ENCODE data around the gene PI4KB.

Gene PI4KB

GRCh38 chr1:151311011-151311410 lies 16.2 kb downstream of the PI4KB start:
- no peak for DNase-seq

GRCh38 chr1:151309811-151310323 lies 17.3 kb downstream of the PI4KB start:
- peak; percentile 75 for DNase-seq

- DNase-seq: no peak
Measured at GRCh38 chr1:151294742-151295462, 32.3 kb downstream of the PI4KB start.

- no peak for DNase-seq
Measured at GRCh38 chr1:151293093-151293492, 34.1 kb downstream of the PI4KB start.

- peak; percentile 38 for DNase-seq
Measured at GRCh38 chr1:151292207-151293030, 34.8 kb downstream of the PI4KB start.

GRCh38 chr1:151290709-151291303 lies 36.4 kb downstream of the PI4KB start:
- DNase-seq: no peak

- no peak for DNase-seq
Measured at GRCh38 chr1:151289991-151290708, 37.1 kb downstream of the PI4KB start.

- no peak for DNase-seq
Measured at GRCh38 chr1:151289080-151289935, 37.9 kb downstream of the PI4KB start.

GRCh38 chr1:151288502-151288901 lies 38.7 kb downstream of the PI4KB start:
- DNase-seq: no peak

- no peak for DNase-seq
Measured at GRCh38 chr1:151287767-151288500, 39.3 kb downstream of the PI4KB start.

GRCh38 chr1:151287341-151287699 lies 39.9 kb downstream of the PI4KB start:
- no peak for DNase-seq

GRCh38 chr1:151286619-151287340 lies 40.4 kb downstream of the PI4KB start:
- DNase-seq: no peak

GRCh38 chr1:151284013-151284577 lies 43.1 kb downstream of the PI4KB start:
- no peak for DNase-seq

GRCh38 chr1:151282883-151283725 lies 44.1 kb downstream of the PI4KB start:
- DNase-seq: peak; percentile 22

GRCh38 chr1:151281969-151282882 lies 45.0 kb downstream of the PI4KB start, which contains the start of gene ZNF687:
ZNF687 (plus strand) TSS chr1:151282299; CDS start chr1:151286292, 3,993 bp downstream.
- peak; percentile 100 for DNase-seq

GRCh38 chr1:151281225-151281968 lies 45.8 kb downstream of the PI4KB start:
- peak; percentile 96 for DNase-seq

GRCh38 chr1:151277249-151277648 lies 50.0 kb downstream of the PI4KB start:
- no peak for DNase-seq

All from NCI-H2171 treated with DMSO at 0.1 percent for 48 hours (cell line).